Lower lobe of right lung (tissue), 2 donors: ENCODE results near the gene LILRA2. TPM values are rescaled to one million over a fixed set of nuclear protein-coding genes. Genes with fewer than 3 reads are reported as not detected.

Experiments used
- ATAC-seq, 2 donors: fragments of 200-7000 bp; cut with Tn5 transposase; one replicate each; pipeline ENCODE4 v1.9.1; 2020 to 2022; ENCODE audit warnings: mild to moderate bottlenecking in 2 of 2, moderate library complexity in 2 of 2
- DNase-seq: peaks from one replicate; pipeline ENCODE4 v3.0.0-alpha.2; 2020
- H3K27ac ChIP-seq: fragments of 200-600 bp; one replicate; pipeline ENCODE4 v1.8.0; 2022
- H3K27me3 ChIP-seq: fragments of 200-600 bp; one replicate; pipeline ENCODE4 v1.8.0; 2022; ENCODE audit warnings: low read depth
- H3K36me3 ChIP-seq: fragments of 200-600 bp; one replicate; pipeline ENCODE4 v1.8.0; 2022; ENCODE audit warnings: mild to moderate bottlenecking
- H3K4me1 ChIP-seq: fragments of 200-600 bp; one replicate; pipeline ENCODE4 v1.8.0; 2022
- H3K4me3 ChIP-seq: fragments of 200-600 bp; one replicate; pipeline ENCODE4 v1.8.0; 2022; ENCODE audit warnings: mild to moderate bottlenecking
- H3K9me3 ChIP-seq: fragments of 200-600 bp; one replicate; pipeline ENCODE4 v1.8.0; 2022
- CTCF ChIP-seq: fragments of 200-600 bp; IDR thresholded peaks from one replicate; pipeline ENCODE4 v1.8.0; 2022; ENCODE audit warnings: antibody characterized with exemption, mild to moderate bottlenecking
- intact Hi-C: fragments of 100-400 bp; cut with DNase I; formaldehyde crosslinking; loops from one replicate; pipeline ENCODE4 v1.11.0; 2022
- long read RNA-seq: library from polyadenylated mRNA; unstranded; transcript quantifications from one replicate; pipeline ENCODE4 v2.0.0, GENCODE V29; 2021
- total RNA-seq: library from RNA; stranded (reverse); fragmentation: NEBNext Ultra II Directional; extraction: Animal tissue kit (Norgen Biotek cat#: 25700); gene quantifications from one replicate; pipeline ENCODE4 v1.2.1, GENCODE V29; 2021
- donor health status: DM: no; HTN: yes; CAD: no; lungs with severe emphysema.

Gene LILRA2
- total RNA-seq: 25.3 TPM
- long read RNA-seq, full-length matches to known transcripts: 19 of 33 reads
- long read RNA-seq, partial matches to known transcripts: 5 of 33 reads
- long read RNA-seq, other reads (novel, unspliced or antisense): 9 of 33 reads

GRCh38 chr19:54573330-54573872 lies at the start of gene LILRA2:
Gene LILRA2, plus strand, starts transcription at chr19:54573790. Its CDS starts 89 bp downstream, at chr19:54573879.
- no peaks in the 10 kb centered on the region for H3K4me1 ChIP-seq
- no peaks in the 10 kb centered on the region for H3K36me3 ChIP-seq
- no peak for TF ChIP-seq CTCF
- peak within 1 kb of the TSS; percentile 55 for H3K27ac ChIP-seq
- ATAC-seq: peak; percentile 68 to 77
- peaks cover 7% of the 10 kb centered on the region for H3K27me3 ChIP-seq
- peak within 1 kb of the TSS; percentile 28 for H3K4me3 ChIP-seq
- peak; percentile 64 for DNase-seq
- intact Hi-C loops: no loop called here
- H3K9me3 ChIP-seq: no peaks in the 10 kb centered on the region

- H3K27ac ChIP-seq: no peak overlapping the region
- no peak overlapping the region for H3K4me3 ChIP-seq
- H3K9me3 ChIP-seq: no peaks in the 10 kb centered on the region
- DNase-seq: no peak
- peaks cover 29% of the 10 kb centered on the region for H3K27me3 ChIP-seq
- intact Hi-C loops: no loop called here
- H3K4me1 ChIP-seq: no peaks in the 10 kb centered on the region
- H3K36me3 ChIP-seq: no peaks in the 10 kb centered on the region
- no peak for TF ChIP-seq CTCF
- no peak for ATAC-seq
These were observed 48.0 kb upstream of the LILRA2 start for GRCh38 chr19:54525636-54526035.

GRCh38 chr19:54526972-54527371 lies 46.6 kb upstream of the LILRA2 start:
- no peaks in the 10 kb centered on the region for H3K36me3 ChIP-seq
- no peak for TF ChIP-seq CTCF
- peaks cover 22% of the 10 kb centered on the region for H3K27me3 ChIP-seq
- no peak for DNase-seq
- ATAC-seq: no peak
- no peak overlapping the region for H3K4me3 ChIP-seq
- H3K9me3 ChIP-seq: no peaks in the 10 kb centered on the region
- intact Hi-C loops: no loop called here
- H3K4me1 ChIP-seq: no peaks in the 10 kb centered on the region
- H3K27ac ChIP-seq: no peak overlapping the region

DNA sequence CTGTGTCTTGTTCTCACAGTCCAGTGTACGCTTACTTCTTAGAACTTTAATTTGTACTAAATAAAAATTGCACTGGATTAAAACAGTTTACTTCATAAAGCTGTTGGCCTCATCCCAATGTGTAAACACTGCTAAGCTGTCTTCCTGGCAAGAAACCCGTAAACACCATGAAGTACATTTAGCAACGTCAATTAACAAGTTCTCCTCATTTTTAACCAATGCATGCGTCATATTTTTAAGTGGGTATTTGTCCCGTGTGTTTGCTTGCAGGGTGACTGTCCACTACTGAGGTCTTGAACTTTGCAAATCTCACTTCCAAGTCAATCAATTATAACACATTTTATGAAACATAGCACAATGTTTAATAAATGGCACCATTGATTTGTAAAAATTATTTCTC lies 42.7 kb upstream of the LILRA2 start:
- Histone ChIP-seq H3K27ac (no peak overlapping the region), H3K27me3 (peaks cover 40% of the 10 kb centered on the region), H3K4me1 (no peaks in the 10 kb centered on the region), H3K9me3 (no peaks in the 10 kb centered on the region), H3K36me3 (no peaks in the 10 kb centered on the region), H3K4me3 (no peak overlapping the region)
- intact Hi-C loops: no loop called here
- ATAC-seq (no peak), DNase-seq (no peak)
- no peak for TF ChIP-seq CTCF

DNA sequence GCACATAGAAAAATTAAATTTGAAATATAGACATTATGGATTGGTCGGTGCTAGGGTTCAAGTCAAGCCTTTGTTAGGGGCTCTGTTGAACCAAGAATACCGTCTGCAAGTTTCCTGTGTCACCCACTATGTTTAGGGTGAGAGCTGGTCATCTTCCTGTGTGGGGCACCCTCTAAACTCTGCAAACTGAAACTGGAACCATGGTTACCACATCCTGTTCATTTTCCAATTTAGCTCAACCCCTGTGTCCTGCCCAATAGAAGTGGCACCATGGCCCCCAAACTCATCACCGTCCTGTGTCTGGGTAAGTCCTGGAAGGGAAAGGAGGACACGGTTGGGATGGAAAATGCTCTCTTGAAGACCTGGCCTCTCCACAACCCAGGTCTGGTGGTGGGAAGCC lies 41.1 kb upstream of the LILRA2 start:
- intact Hi-C loops: no loop called here
- Histone ChIP-seq H3K4me1 (no peaks in the 10 kb centered on the region), H3K27ac (no peak overlapping the region), H3K36me3 (no peaks in the 10 kb centered on the region), H3K27me3 (peaks cover 53% of the 10 kb centered on the region), H3K4me3 (no peak overlapping the region), H3K9me3 (no peaks in the 10 kb centered on the region)
- TF ChIP-seq CTCF: no peak
- ATAC-seq (peak; percentile 23), DNase-seq (no peak)
